WTC11 (cell line): Measurements from ENCODE around the gene CACNA1A.

ENCODE experiments used
- CTCF ChIP-seq: fragments of 200-600 bp; IDR thresholded peaks from 2 replicates; pipeline ENCODE4 v1.8.0; 2022; ENCODE audit warnings: antibody characterized with exemption
- ETV6 ChIP-seq: sonication (generic); formaldehyde crosslinking; IDR thresholded peaks from 2 replicates; pipeline ENCODE4 v1.8.1; 2022; ENCODE audit warnings: mild to moderate bottlenecking, missing genetic modification reagents
- IRF2 ChIP-seq: sonication (generic); formaldehyde crosslinking; IDR thresholded peaks from 2 replicates; pipeline ENCODE4 v1.8.0; 2022; ENCODE audit warnings: low read depth, missing genetic modification reagents, borderline replicate concordance
- JUN ChIP-seq: sonication (generic); formaldehyde crosslinking; IDR thresholded peaks from 2 replicates; pipeline ENCODE4 v1.8.0; 2023; ENCODE audit warnings: mild to moderate bottlenecking, missing genetic modification reagents
- KAT7 ChIP-seq: sonication (generic); formaldehyde crosslinking; IDR thresholded peaks from 2 replicates; pipeline ENCODE4 v1.8.1; 2023; ENCODE audit warnings: missing genetic modification reagents, mild to moderate bottlenecking, borderline replicate concordance
- NR2C2 ChIP-seq: sonication (generic); formaldehyde crosslinking; IDR thresholded peaks from 2 replicates; pipeline ENCODE4 v1.8.0; 2022; ENCODE audit warnings: mild to moderate bottlenecking, missing genetic modification reagents
- NR3C1 ChIP-seq: sonication (generic); formaldehyde crosslinking; conservative IDR thresholded peaks from 2 replicates; pipeline ENCODE4 v1.8.1; 2023; ENCODE audit warnings: low read depth, mild to moderate bottlenecking, missing genetic modification reagents
- PRRX2 ChIP-seq: fragments of 250-450 bp; sonication (Bioruptor Pico); IDR thresholded peaks from 2 replicates; pipeline ENCODE4 v1.8.0; 2021; ENCODE audit warnings: mild to moderate bottlenecking
- STAT6 ChIP-seq: sonication (generic); formaldehyde crosslinking; conservative IDR thresholded peaks from 2 replicates; pipeline ENCODE4 v1.8.1; 2023; ENCODE audit warnings: mild to moderate bottlenecking, low read depth, missing genetic modification reagents, moderate library complexity
- TEAD4 ChIP-seq: sonication (generic); formaldehyde crosslinking; IDR thresholded peaks from 2 replicates; pipeline ENCODE4 v1.8.0; 2022; ENCODE audit warnings: mild to moderate bottlenecking, missing genetic modification reagents
- ZBTB43 ChIP-seq: sonication (generic); formaldehyde crosslinking; IDR thresholded peaks from 2 replicates; pipeline ENCODE4 v1.8.1; 2023; ENCODE audit warnings: mild to moderate bottlenecking, missing genetic modification reagents
- ZNF138 ChIP-seq: sonication (generic); formaldehyde crosslinking; conservative IDR thresholded peaks from 2 replicates; pipeline ENCODE4 v1.8.1; 2022; ENCODE audit warnings: mild to moderate bottlenecking, moderate library complexity, missing genetic modification reagents

DNA sequence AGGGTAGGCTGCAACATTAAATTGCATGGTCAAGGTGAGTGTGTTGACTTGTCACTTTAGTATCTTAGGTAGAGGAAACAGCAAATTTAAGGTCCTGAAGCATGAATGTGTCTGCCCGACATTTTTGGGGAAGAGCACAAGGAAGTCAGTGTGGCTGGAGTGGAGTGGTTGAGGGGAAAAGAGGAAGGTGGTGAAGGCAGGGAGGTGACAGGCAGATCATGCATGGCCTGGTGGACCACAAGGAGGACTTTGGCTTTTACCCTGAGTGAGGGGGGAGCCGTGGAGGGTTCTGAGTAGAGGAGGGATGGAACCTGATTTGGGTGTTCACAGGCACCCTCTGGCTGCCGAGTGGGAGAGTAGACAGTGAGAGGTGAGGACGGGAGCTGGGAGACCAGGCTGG is 188.1 kb downstream of the CACNA1A start:
- no peak for TF ChIP-seq CTCF
- no peak for TF ChIP-seq NR2C2 (CRISPR knock-in tag)
- TF ChIP-seq STAT6 (CRISPR knock-in tag) = no peak
- TF ChIP-seq NR3C1 = no peak
- TF ChIP-seq IRF2 = no peak
- TF ChIP-seq ETV6 (CRISPR knock-in tag) = no peak
- TF ChIP-seq ZNF138 = no peak
- no peak for TF ChIP-seq TEAD4 (CRISPR knock-in tag)
- no peak for TF ChIP-seq KAT7 (CRISPR knock-in tag)
- no peak for TF ChIP-seq JUN (CRISPR knock-in tag)
- TF ChIP-seq ZBTB43 (CRISPR knock-in tag) = no peak
- no peak for TF ChIP-seq PRRX2 (CRISPR knock-in tag)
